ENCODE measurements around the gene TRIM15. TPM values are rescaled to one million over a fixed set of nuclear protein-coding genes. Genes with fewer than 3 reads are reported as not detected.
A peak's percentile ranks its signal among the peaks of the same experiment; 100 is the strongest.

The TRIM15 gene
- total RNA-seq, 1 experiment from 2014 or later: not detected

GRCh38 chr6:30175765-30176164, 12.4 kb downstream of the TRIM15 start:
- no peak for DNase-seq
- H3K4me3 ChIP-seq: no peak overlapping the region
- H3K9me3 ChIP-seq: peaks cover 4% of the 10 kb centered on the region; the same call in 1 of the 2 replicates
- H3K27me3 ChIP-seq: peaks cover 8% of the 10 kb centered on the region; the same call in 1 of the 2 replicates
- H3K36me3 ChIP-seq: no peaks in the 10 kb centered on the region

DNA sequence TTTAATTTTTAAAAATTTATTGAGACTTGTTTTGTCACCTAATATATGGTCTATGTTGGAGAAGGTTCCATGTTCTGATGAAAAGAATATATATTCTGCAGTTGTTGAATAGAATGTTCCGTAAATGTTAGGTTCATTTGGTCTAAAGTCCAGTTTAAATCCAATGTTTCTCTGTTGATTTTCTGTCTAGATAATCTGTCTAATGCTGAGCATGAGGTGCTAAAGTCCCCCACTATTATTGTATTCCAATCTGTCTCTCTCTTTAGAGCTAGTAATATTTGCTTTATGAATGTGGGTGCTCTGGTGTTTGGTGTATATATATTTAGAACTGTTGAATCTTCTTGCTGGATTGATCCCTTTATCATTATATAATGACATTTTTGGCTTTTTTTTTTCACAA, 15.5 kb downstream of the TRIM15 start:
- no peak for DNase-seq
- H3K27me3 ChIP-seq: peaks cover 8% of the 10 kb centered on the region; the same call in 1 of the 2 replicates
- H3K4me3 ChIP-seq: no peak overlapping the region
- H3K9me3 ChIP-seq: peaks cover 4% of the 10 kb centered on the region; the same call in 1 of the 2 replicates
- H3K36me3 ChIP-seq: no peaks in the 10 kb centered on the region

GRCh38 chr6:30180145-30180544, 16.8 kb downstream of the TRIM15 start:
- Histone ChIP-seq H3K4me3 (no peak overlapping the region), H3K27me3 (peaks cover 8% of the 10 kb centered on the region; the same call in 1 of the 2 replicates), H3K36me3 (no peaks in the 10 kb centered on the region), H3K9me3 (peaks cover 4% of the 10 kb centered on the region; the same call in 1 of the 2 replicates)
- no peak for DNase-seq

DNA sequence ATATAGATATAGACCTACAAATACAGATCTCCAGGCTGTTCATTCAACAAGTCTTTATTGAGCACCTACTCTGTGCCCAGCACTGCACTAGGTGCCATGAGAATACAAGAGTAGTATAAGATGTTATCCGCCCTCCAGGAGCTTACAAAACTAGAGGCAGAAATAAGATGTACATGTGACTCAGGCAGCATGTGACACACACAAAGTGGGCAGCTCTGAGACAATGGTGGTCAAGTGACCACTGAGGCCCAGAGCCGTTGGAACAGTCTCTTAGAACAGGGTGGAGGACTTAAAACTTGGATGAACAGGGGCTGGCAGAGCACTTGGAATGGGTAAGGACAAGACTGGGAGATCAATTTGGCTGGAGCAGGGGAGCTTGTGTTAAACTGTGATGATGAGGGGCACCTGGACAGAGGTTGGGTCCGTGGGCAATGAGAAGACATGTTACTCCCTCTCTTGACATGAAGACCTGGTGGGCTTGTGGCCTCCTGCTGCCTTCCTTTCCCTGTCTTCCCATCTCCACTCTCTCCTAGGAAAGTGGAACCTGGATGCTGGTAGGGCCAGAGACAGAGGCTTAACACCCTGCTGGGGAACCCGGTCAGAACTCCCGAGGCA, 21.2 kb downstream of the TRIM15 start:
- DNase-seq: no peak
- Histone ChIP-seq H3K36me3 (peaks cover 2% of the 10 kb centered on the region), H3K27me3 (no peaks in the 10 kb centered on the region), H3K9me3 (peaks cover 4% of the 10 kb centered on the region; the same call in 1 of the 2 replicates), H3K4me3 (no peak overlapping the region)

GRCh38 chr6:30185846-30186484, 22.6 kb downstream of the TRIM15 start:
- no peaks in the 10 kb centered on the region for H3K9me3 ChIP-seq

GRCh38 chr6:30188541-30188940, 25.2 kb downstream of the TRIM15 start:
- no peaks in the 10 kb centered on the region for H3K27me3 ChIP-seq

More at GRCh38 chr6:30185846-30186484, 22.6 kb downstream of the TRIM15 start:
- Histone ChIP-seq H3K36me3 (peaks cover 6% of the 10 kb centered on the region), H3K27me3 (no peaks in the 10 kb centered on the region), H3K4me3 (no peak overlapping the region)
- no peak for DNase-seq

DNA sequence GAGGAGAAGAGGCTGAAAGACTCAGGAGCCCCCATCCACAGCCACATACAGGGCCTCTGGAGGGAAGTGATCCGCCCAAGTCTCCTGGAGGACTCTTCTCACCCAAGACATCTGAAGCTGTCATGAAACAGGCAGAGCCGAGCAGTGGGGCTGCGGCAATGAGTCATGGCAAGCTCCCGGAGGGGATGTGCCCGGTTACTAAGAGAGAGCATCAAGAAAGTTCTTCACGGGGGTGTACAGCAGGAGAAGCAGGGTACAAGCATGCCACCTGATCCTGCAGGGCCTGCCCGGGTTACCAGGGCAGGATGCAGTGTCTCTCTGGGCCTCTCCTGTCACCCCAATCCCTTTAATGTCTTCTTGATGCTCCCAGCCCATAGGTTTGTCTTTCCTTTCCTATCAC, 28.7 kb downstream of the TRIM15 start:
- H3K9me3 ChIP-seq: no peaks in the 10 kb centered on the region
- H3K4me3 ChIP-seq: no peak overlapping the region
- H3K36me3 ChIP-seq: peaks cover 4% of the 10 kb centered on the region
- DNase-seq: no peak
- H3K27me3 ChIP-seq: no peaks in the 10 kb centered on the region

More at GRCh38 chr6:30188541-30188940, 25.2 kb downstream of the TRIM15 start:
- H3K9me3 ChIP-seq: no peaks in the 10 kb centered on the region
- no peak for DNase-seq
- H3K4me3 ChIP-seq: no peak overlapping the region
- peaks cover 6% of the 10 kb centered on the region for H3K36me3 ChIP-seq

DNA sequence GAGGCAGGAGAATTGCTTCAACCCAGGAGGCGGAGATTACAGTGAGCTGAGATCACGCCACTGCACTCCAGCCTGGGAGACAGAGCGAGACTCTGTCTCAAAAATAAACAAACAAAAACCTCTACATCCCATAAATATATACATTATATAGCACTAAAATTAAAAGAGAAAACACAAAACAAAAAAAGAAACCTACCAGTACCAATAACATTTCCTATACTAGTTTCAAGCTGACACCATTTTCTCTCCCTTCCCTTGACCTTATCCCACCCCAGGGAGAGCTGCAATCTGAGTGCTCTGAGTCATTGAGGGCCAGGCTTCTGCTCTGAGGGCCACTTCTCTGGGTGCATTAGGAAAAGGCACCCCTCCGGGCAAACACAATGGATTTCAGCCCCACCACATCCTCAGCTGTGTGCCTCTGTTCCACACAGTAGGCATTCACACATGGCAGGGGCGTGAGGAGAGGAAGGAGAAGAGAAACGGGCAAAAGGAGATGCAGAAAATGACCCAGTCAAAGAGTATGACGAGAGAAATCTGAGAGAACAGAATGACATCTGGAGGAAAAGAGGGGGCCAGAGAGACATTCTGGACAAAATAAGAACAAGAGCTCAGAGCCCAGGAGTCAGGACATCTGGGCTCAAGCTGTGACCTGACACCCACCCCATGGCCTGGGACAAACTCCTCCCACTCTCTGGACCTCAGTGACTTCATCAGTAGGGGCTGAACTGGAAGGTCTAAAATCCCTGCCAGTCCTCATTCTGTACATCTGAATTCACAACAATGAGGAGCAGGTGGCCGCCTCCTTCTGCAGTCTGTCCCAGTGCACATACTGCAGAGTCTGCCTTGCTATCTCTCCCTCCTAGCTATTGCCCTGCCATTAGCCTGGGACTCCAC, 31.7 kb downstream of the TRIM15 start:
- DNase-seq: no peak
- Histone ChIP-seq H3K9me3 (no peaks in the 10 kb centered on the region), H3K36me3 (peaks cover 3% of the 10 kb centered on the region), H3K4me3 (no peak overlapping the region), H3K27me3 (no peaks in the 10 kb centered on the region)

GRCh38 chr6:30195951-30196350, 32.6 kb downstream of the TRIM15 start:
- Histone ChIP-seq H3K27me3 (no peaks in the 10 kb centered on the region), H3K36me3 (peaks cover 3% of the 10 kb centered on the region), H3K9me3 (no peaks in the 10 kb centered on the region), H3K4me3 (no peak overlapping the region)
- no peak for DNase-seq

GRCh38 chr6:30196376-30196775, 33.0 kb downstream of the TRIM15 start:
- DNase-seq: no peak
- H3K27me3 ChIP-seq: no peaks in the 10 kb centered on the region
- H3K4me3 ChIP-seq: no peak overlapping the region
- H3K9me3 ChIP-seq: no peaks in the 10 kb centered on the region
- peaks cover 3% of the 10 kb centered on the region for H3K36me3 ChIP-seq

DNA sequence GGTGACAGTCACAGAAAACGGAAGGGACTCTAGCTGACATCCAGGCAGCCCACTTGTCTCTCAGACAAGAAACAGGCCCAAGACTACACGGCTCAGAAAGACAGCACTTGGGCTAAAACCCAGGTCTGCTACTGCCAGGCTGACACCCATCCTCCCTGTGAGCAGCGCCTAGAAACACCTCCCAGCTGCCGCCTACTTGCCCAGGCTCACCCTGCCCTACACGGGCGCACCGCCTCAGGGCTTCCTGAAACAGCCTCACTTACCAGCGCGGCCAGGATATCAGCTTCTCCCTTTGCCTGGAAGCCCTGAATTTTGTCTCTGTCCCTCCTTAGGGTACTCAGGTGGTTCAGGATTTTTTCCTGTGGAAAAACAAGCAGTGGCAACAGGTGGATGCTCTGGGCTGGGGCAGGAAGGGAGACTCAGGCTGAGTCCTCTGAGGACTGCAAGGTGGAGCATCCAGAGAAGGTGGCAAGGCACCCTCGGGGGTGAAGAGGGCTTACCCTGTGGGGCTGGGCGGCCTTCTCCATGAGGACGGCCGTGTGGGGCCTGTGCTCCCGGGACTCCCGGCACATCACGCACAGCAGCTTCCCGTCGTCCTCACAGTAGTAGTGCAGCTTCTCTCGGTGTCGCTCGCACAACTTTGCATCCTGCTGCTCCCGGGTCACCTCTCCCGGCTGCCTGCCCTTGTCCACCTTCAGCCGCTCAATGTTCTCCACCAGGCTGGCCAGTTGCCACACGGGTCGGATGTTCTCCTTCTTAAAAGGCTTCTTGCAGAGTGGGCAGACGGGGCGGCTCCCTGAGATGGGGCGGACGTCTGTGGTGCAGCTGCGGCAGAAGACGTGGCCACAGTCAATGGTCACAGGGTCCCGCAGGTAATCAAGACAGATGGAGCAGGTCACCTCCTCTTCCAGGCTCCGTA, 35.1 kb downstream of the TRIM15 start:
- no peak for DNase-seq
- peaks cover 5% of the 10 kb centered on the region for H3K36me3 ChIP-seq
- no peak overlapping the region for H3K4me3 ChIP-seq
- no peaks in the 10 kb centered on the region for H3K9me3 ChIP-seq
- no peaks in the 10 kb centered on the region for H3K27me3 ChIP-seq

DNA sequence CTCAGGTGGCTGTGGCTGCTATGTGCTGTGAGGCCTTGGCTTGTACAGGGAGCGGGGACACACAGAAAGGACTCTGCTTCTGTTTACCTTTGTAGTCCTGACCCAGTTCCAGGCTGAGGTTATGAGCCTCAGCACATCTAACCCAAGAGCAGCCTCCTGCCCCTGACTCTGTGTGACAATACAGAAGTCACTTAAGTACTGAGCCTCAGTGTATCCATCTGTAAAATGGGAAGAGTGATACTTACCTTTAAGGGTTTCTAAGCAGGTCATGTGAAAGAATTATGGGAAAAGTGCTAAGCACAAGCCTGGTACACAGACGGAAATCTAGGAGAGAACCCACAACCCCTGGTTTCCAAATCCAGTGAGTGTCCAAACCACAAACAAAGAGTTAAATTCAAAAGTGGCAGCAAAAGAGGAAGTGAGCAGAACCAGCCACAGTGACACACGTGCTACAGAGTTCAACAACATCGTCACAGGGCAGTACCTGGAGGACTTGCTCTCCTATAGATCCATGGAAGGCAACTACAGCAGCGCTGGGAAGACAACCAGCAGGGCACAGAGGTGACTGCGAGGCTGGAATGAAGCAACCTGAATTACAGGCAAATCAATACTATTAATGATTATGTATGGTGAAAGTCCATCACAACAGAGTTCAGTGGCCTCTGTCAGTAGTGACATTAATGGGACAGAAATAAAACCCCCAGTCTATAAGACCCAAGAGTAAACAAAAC, 37.4 kb downstream of the TRIM15 start:
- no peaks in the 10 kb centered on the region for H3K9me3 ChIP-seq
- peaks cover 5% of the 10 kb centered on the region for H3K36me3 ChIP-seq
- no peak overlapping the region for H3K4me3 ChIP-seq
- no peak for DNase-seq
- H3K27me3 ChIP-seq: no peaks in the 10 kb centered on the region

GRCh38 chr6:30202366-30202765, 39.0 kb downstream of the TRIM15 start:
- no peaks in the 10 kb centered on the region for H3K9me3 ChIP-seq
- no peaks in the 10 kb centered on the region for H3K27me3 ChIP-seq
- no peak overlapping the region for H3K4me3 ChIP-seq
- DNase-seq: no peak
- peaks cover 5% of the 10 kb centered on the region for H3K36me3 ChIP-seq

DNA sequence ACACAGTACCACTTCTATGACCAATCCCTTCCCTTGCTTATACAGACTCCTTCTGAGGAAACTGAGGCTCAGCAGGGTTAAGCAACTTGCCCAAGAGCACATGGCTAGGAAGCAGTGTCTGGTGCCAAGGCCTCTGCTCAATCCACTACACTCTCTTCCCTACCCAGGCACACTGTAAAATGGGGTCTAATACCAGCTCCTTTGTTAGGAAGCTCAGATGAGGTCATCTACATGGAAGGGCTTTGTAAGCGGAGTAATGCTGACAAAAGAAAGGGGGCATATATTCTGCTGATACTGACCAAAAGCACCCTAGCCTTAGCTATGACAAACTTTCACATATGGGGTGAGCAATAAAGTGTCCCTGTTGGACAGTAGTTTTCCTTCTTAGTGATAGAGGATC, 40.8 kb downstream of the TRIM15 start:
- no peak for DNase-seq
- H3K9me3 ChIP-seq: no peaks in the 10 kb centered on the region
- peaks cover 2% of the 10 kb centered on the region; the same call in 1 of the 2 replicates for H3K36me3 ChIP-seq
- no peak overlapping the region for H3K4me3 ChIP-seq
- H3K27me3 ChIP-seq: no peaks in the 10 kb centered on the region

DNA sequence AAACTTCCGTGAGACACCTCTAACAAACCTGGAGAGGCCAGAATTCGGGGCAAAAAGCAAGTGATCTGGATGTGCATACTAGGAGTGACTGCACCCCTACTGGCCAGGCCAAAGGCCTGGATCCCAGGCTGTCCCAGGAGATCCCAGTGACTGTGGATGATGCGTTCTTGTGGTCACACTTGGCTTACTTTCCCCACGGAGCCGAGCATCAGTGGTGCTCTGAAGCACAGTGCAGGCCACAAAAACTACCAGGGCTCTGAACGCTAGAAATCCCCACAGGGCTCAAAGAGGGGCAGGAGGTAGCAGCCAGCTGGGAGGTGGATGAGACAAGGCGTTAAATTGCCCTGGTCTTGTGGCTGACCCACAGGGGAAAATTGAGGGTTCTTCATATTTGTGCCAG, 42.8 kb downstream of the TRIM15 start:
- Histone ChIP-seq H3K9me3 (no peaks in the 10 kb centered on the region), H3K36me3 (peaks cover 4% of the 10 kb centered on the region), H3K27me3 (no peaks in the 10 kb centered on the region), H3K4me3 (no peak overlapping the region)
- DNase-seq: peak; percentile 32
